COLO668 (cell line): ENCODE results near the gene MORN1.
"Not testable (repeated sequence)": the region's sequence is repeated elsewhere in the genome, so short reads cannot be mapped to it uniquely, and the experiment has no call there.

Source experiments
- DNase-seq: peaks from one replicate; lab custom pipeline; 2025; ENCODE audit not compliant: unreplicated experiment; lab: John Stamatoyannopoulos, UW

Gene MORN1

GRCh38 chr1:2391041-2391930 is at the start of gene MORN1, which contains the start of gene RER1:
Gene MORN1, minus strand, starts transcription at chr1:2391554. Its CDS starts 21 bp downstream, at chr1:2391533.
Gene RER1, plus strand, starts transcription at chr1:2391841. Its CDS starts 3,950 bp downstream, at chr1:2395791.
- DNase-seq: peak; percentile 100

GRCh38 chr1:2440346-2440745 is 49.0 kb upstream of the MORN1 start:
- not testable (repeated sequence) for DNase-seq

GRCh38 chr1:2439369-2439768 is 48.0 kb upstream of the MORN1 start:
- DNase-seq: no peak

GRCh38 chr1:2438641-2439040 is 47.3 kb upstream of the MORN1 start:
- no peak for DNase-seq

- DNase-seq: peak; percentile 35
Measured at GRCh38 chr1:2438038-2438437, 46.7 kb upstream of the MORN1 start.

- DNase-seq: no peak
Measured at GRCh38 chr1:2437617-2438016, 46.3 kb upstream of the MORN1 start.

- no peak for DNase-seq
Measured at GRCh38 chr1:2436876-2437275, 45.5 kb upstream of the MORN1 start.

- no peak for DNase-seq
Measured at GRCh38 chr1:2435746-2436355, 44.5 kb upstream of the MORN1 start.

GRCh38 chr1:2435091-2435490 is 43.7 kb upstream of the MORN1 start:
- no peak for DNase-seq

GRCh38 chr1:2433936-2434655 is 42.7 kb upstream of the MORN1 start:
- peak; percentile 40 for DNase-seq

- DNase-seq: no peak
Measured at GRCh38 chr1:2433196-2433595, 41.8 kb upstream of the MORN1 start.

GRCh38 chr1:2432441-2432844 is 41.1 kb upstream of the MORN1 start:
- DNase-seq: no peak

- DNase-seq: no peak
Measured at GRCh38 chr1:2431518-2431917, 40.2 kb upstream of the MORN1 start.

- no peak for DNase-seq
Measured at GRCh38 chr1:2431103-2431502, 39.7 kb upstream of the MORN1 start.

GRCh38 chr1:2430592-2430973 is 39.2 kb upstream of the MORN1 start:
- DNase-seq: no peak

- peak; percentile 75 for DNase-seq
Measured at GRCh38 chr1:2429780-2430591, 38.6 kb upstream of the MORN1 start.

GRCh38 chr1:2428490-2428889 is 37.1 kb upstream of the MORN1 start:
- no peak for DNase-seq

- no peak for DNase-seq
Measured at GRCh38 chr1:2427976-2428375, 36.6 kb upstream of the MORN1 start.

- DNase-seq: no peak
Measured at GRCh38 chr1:2427051-2427450, 35.7 kb upstream of the MORN1 start.

GRCh38 chr1:2426540-2426939 is 35.2 kb upstream of the MORN1 start:
- DNase-seq: no peak

GRCh38 chr1:2425892-2426291 is 34.5 kb upstream of the MORN1 start:
- DNase-seq: no peak
